Pericardium fibroblast (primary cell): ENCODE results near the gene IGF2BP2. TPM values are rescaled to one million over a fixed set of nuclear protein-coding genes. Genes with fewer than 3 reads are reported as not detected.

ENCODE experiments used
- total RNA-seq: library from RNA; depleted of rRNA; stranded (reverse); fragments of >200 nt; gene quantifications from 2 replicates; pipeline ENCODE4 v1.2.3, GENCODE V29; 2015

Gene IGF2BP2
- 69.7 and 79.2 TPM in 2 replicates for total RNA-seq

DNA sequence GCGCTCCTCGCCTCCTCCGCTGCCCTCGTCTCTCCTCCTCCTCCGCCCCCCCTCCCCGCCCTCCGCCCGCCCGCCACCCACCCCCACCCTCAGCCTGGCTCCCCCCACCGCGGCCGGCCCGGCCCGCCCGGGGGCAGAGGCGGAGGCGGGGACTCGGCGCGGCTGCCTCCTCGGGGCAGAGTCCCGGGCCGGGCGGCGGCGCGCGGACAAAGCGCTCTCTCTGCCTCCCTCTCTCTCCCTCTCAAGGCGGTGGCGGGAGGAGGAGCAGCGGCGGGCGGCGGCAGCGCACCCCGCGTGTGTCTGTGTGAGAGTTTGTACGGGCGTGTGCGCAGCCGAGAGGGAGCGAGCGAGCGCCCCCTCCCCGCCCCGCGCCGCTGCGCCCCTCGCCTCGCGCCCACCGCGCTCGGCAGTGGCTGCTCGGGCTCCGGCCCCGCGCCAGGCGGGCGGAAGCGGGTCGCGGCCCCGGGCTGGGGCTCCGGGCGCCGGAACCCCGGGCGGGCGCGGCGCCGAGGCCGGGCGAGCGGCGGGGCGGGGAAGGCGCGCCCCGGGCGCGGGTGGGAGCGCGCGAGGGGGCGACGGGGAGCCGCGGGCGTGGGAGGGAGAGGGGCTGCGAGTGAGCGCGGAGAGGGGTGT is at the start of gene IGF2BP2:
Gene IGF2BP2 (minus strand): TSS at position 37 of the 633 bp plus-strand sequence. CDS start 82 bp downstream, outside the sequence.

Other genes starting within 250 kb of the IGF2BP2 start
- 15.8 and 21.8 TPM in 2 replicates for gene SENP2, start 238.7 kb downstream of the IGF2BP2 start, total RNA-seq
- 68.3 and 130 TPM in 2 replicates for gene TRA2B, start 113.0 kb upstream of the IGF2BP2 start, total RNA-seq